ENCODE results near the gene LIFR.

DNA sequence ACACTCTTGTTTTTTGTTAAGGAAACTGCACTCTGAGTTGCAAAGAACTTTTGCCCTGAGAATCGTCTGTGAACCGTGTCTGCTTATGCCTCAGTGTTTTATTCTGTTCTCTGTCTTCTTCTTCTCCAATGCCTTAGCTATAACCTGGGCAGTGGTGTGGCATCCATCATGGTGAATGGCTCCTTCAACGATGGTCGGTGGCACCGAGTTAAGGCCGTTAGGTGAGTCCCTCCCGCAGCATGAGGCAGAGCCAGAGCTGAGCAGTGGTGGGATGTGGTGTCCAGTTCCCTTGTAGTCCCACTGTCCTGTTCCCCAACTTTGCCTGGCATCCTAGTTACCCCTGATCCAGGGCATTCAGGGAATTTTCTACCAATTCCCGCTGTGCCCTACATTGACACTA is 98.3 kb downstream of the LIFR start:
- TF ChIP-seq TEAD4 (IDR thresholded peaks at IDR 0.05) (no peak), FOXM1 (IDR thresholded peaks at IDR 0.05; ENCODE audit: borderline replicate concordance, low read depth) (no peak), NFIC (IDR thresholded peaks at IDR 0.05) (no peak), TAF1 (IDR thresholded peaks at IDR 0.05; ENCODE audit: low read depth) (no peak)
- TF ChIP-seq, protein P1, sequence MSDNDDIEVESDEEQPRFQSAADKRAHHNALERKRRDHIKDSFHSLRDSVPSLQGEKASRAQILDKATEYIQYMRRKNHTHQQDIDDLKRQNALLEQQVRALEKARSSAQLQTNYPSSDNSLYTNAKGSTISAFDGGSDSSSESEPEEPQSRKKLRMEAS (IDR thresholded peaks at IDR 0.05): no peak
